ENCODE measurements around the gene TRIM72.

Gene TRIM72

GRCh38 chr16:31217136-31217530 lies 3.2 kb downstream of the TRIM72 start:
- no peak for DNase-seq (ENCODE audit: low read depth)
- H3K4me3 ChIP-seq (replicated peaks; ENCODE audit: low read depth, low read length), result no peak overlapping the region
- TF ChIP-seq CTCF (IDR thresholded peaks at IDR 0.05; ENCODE audit: low read length, missing control alignments), result no peak

GRCh38 chr16:31219154-31219741 lies 5.3 kb downstream of the TRIM72 start:
- no peak for DNase-seq (ENCODE audit: low read depth)
- no peak for TF ChIP-seq CTCF (IDR thresholded peaks at IDR 0.05; ENCODE audit: low read length, missing control alignments)
- H3K4me3 ChIP-seq (replicated peaks; ENCODE audit: low read depth, low read length), result no peak overlapping the region

GRCh38 chr16:31221357-31222160 lies 7.6 kb downstream of the TRIM72 start:
- TF ChIP-seq CTCF (IDR thresholded peaks at IDR 0.05; ENCODE audit: low read length, missing control alignments), result no peak
- DNase-seq (ENCODE audit: low read depth), result no peak
- no peak overlapping the region for H3K4me3 ChIP-seq (replicated peaks; ENCODE audit: low read depth, low read length)

GRCh38 chr16:31223044-31223443 lies 9.1 kb downstream of the TRIM72 start:
- DNase-seq (ENCODE audit: low read depth), result no peak
- TF ChIP-seq CTCF (IDR thresholded peaks at IDR 0.05; ENCODE audit: low read length, missing control alignments), result no peak

GRCh38 chr16:31224092-31224955 lies 10.4 kb downstream of the TRIM72 start:
- no peak for DNase-seq (ENCODE audit: low read depth)
- TF ChIP-seq CTCF (IDR thresholded peaks at IDR 0.05; ENCODE audit: low read length, missing control alignments), result no peak

More at GRCh38 chr16:31223044-31223443, 9.1 kb downstream of the TRIM72 start:
- H3K4me3 ChIP-seq (replicated peaks; ENCODE audit: low read depth, low read length), result no peak overlapping the region

GRCh38 chr16:31225193-31225592 lies 11.3 kb downstream of the TRIM72 start:
- no peak for TF ChIP-seq CTCF (IDR thresholded peaks at IDR 0.05; ENCODE audit: low read length, missing control alignments)

More at GRCh38 chr16:31224092-31224955, 10.4 kb downstream of the TRIM72 start:
- no peak overlapping the region for H3K4me3 ChIP-seq (replicated peaks; ENCODE audit: low read depth, low read length)

More at GRCh38 chr16:31225193-31225592, 11.3 kb downstream of the TRIM72 start:
- no peak for DNase-seq (ENCODE audit: low read depth)
- no peak overlapping the region for H3K4me3 ChIP-seq (replicated peaks; ENCODE audit: low read depth, low read length)

Data from fibroblast of pulmonary artery (primary cell).